HEK293 (cell line): ENCODE results near the gene HSDL2.

Experiments
- CTCF ChIA-PET: fragments of 350-600 bp; formaldehyde crosslinking; extraction: SDS; loops from one replicate; lab custom pipeline; 2021; ENCODE audit warnings: antibody characterized with exemption; lab: Yijun Ruan, JAX
- POLR2A ChIA-PET: fragments of 300-600 bp; formaldehyde crosslinking; extraction: SDS; loops from one replicate; lab custom pipeline; 2020; ENCODE audit warnings: antibody characterized with exemption, inconsistent platforms; lab: Yijun Ruan, JAX
- H3K27ac ChIP-seq: fragments of 200-500 bp; sonication (Bioruptor generic); 2 replicates; pipeline ENCODE4 v1.5.1; 2014; ENCODE audit warnings: low read depth, low read length, control low read depth, inconsistent platforms; ENCODE audit errors: extremely low read depth
- H3K36me3 ChIP-seq, 2 experiments: fragments of 200-500 bp in 1 of 2; sonication (Bioruptor generic) in 1 of 2; 1 replicate in 1 of 2; 2 replicates in 1 of 2; pipeline ENCODE4 v1.5.1; 2014 to 2017; ENCODE audit warnings: inconsistent platforms in 2 of 2, low read length in 2 of 2; ENCODE audit not compliant: control insufficient read depth in 2 of 2, insufficient read depth in 1 of 2
- H3K4me1 ChIP-seq: fragments of 200-500 bp; sonication (Bioruptor generic); 2 replicates; pipeline ENCODE4 v1.5.1; 2014; ENCODE audit warnings: mild to moderate bottlenecking, low read length, inconsistent platforms; ENCODE audit not compliant: control insufficient read depth, insufficient read depth
- H3K4me3 ChIP-seq: 2 replicates; pipeline ENCODE4 v1.5.1; 2011; ENCODE audit warnings: low read depth, mild to moderate bottlenecking, control low read depth, low read length, moderate library complexity
- H3K9me3 ChIP-seq: fragments of 200-500 bp; sonication (Bioruptor generic); 2 replicates; pipeline ENCODE4 v1.5.1; 2014; ENCODE audit warnings: low read depth, low read length, inconsistent platforms; ENCODE audit not compliant: control insufficient read depth, insufficient read depth
- AEBP2 ChIP-seq: fragments of 450-650 bp; formaldehyde crosslinking; IDR thresholded peaks from 2 replicates; pipeline ENCODE4 v1.5.1; 2016; ENCODE audit warnings: missing biosample characterization, missing genetic modification characterization, borderline replicate concordance
- BCL6B ChIP-seq: fragments of 450-650 bp; formaldehyde crosslinking; IDR thresholded peaks from 2 replicates; pipeline ENCODE4 v1.5.1; 2017; ENCODE audit warnings: missing biosample characterization, missing genetic modification characterization
- GLIS1 ChIP-seq: fragments of 450-650 bp; formaldehyde crosslinking; IDR thresholded peaks from 2 replicates; pipeline ENCODE4 v1.5.1; 2016; ENCODE audit warnings: missing biosample characterization, missing genetic modification characterization
- KLF10 ChIP-seq: fragments of 450-650 bp; IDR thresholded peaks from 2 replicates; pipeline ENCODE4 v1.5.1; 2018; ENCODE audit warnings: missing biosample characterization, mild to moderate bottlenecking, missing genetic modification characterization
- KLF9 ChIP-seq: fragments of 450-650 bp; formaldehyde crosslinking; IDR thresholded peaks from 2 replicates; pipeline ENCODE4 v1.5.1; 2016; ENCODE audit warnings: missing biosample characterization, missing genetic modification characterization, low read depth
- MYNN ChIP-seq: fragments of 450-650 bp; formaldehyde crosslinking; IDR thresholded peaks from 2 replicates; pipeline ENCODE4 v1.5.1; 2016; ENCODE audit warnings: missing biosample characterization, missing genetic modification characterization, borderline replicate concordance
- SCRT2 ChIP-seq: fragments of 450-650 bp; formaldehyde crosslinking; IDR thresholded peaks from 2 replicates; pipeline ENCODE4 v1.5.1; 2016; ENCODE audit warnings: missing biosample characterization, missing genetic modification characterization
- ZBTB20 ChIP-seq: fragments of 450-650 bp; formaldehyde crosslinking; IDR thresholded peaks from 2 replicates; pipeline ENCODE4 v1.5.1; 2016; ENCODE audit warnings: missing biosample characterization, missing genetic modification characterization
- ZFHX2 ChIP-seq: fragments of 450-650 bp; formaldehyde crosslinking; conservative IDR thresholded peaks from 2 replicates; pipeline ENCODE4 v1.5.1; 2016; ENCODE audit warnings: missing biosample characterization, missing genetic modification characterization
- ZNF169 ChIP-seq: fragments of 450-650 bp; formaldehyde crosslinking; IDR thresholded peaks from 2 replicates; pipeline ENCODE4 v1.5.1; 2016; ENCODE audit warnings: missing biosample characterization, missing genetic modification characterization
- ZNF2 ChIP-seq: fragments of 450-650 bp; formaldehyde crosslinking; IDR thresholded peaks from 2 replicates; pipeline ENCODE4 v1.5.1; 2016; ENCODE audit warnings: missing biosample characterization, missing genetic modification characterization
- ZNF239 ChIP-seq: fragments of 450-650 bp; formaldehyde crosslinking; IDR thresholded peaks from 2 replicates; pipeline ENCODE4 v1.5.1; 2016; ENCODE audit warnings: missing biosample characterization, missing genetic modification characterization
- ZNF335 ChIP-seq: fragments of 450-650 bp; formaldehyde crosslinking; conservative IDR thresholded peaks from 2 replicates; pipeline ENCODE4 v1.5.1; 2016; ENCODE audit warnings: missing biosample characterization, missing genetic modification characterization
- ZNF513 ChIP-seq: fragments of 450-650 bp; IDR thresholded peaks from 2 replicates; pipeline ENCODE4 v1.5.1; 2018; ENCODE audit warnings: missing biosample characterization, missing genetic modification characterization
- ZNF521 ChIP-seq: fragments of 450-650 bp; formaldehyde crosslinking; IDR thresholded peaks from 2 replicates; pipeline ENCODE4 v1.5.1; 2017; ENCODE audit warnings: missing biosample characterization, mild to moderate bottlenecking, missing genetic modification characterization
- ZNF610 ChIP-seq: fragments of 450-650 bp; formaldehyde crosslinking; IDR thresholded peaks from 2 replicates; pipeline ENCODE4 v1.5.1; 2016; ENCODE audit warnings: missing biosample characterization, missing genetic modification characterization, borderline replicate concordance
- ZNF621 ChIP-seq: fragments of 450-650 bp; formaldehyde crosslinking; IDR thresholded peaks from 2 replicates; pipeline ENCODE4 v1.5.1; 2017; ENCODE audit warnings: missing biosample characterization, missing genetic modification characterization
- ZNF623 ChIP-seq: fragments of 450-650 bp; formaldehyde crosslinking; IDR thresholded peaks from 2 replicates; pipeline ENCODE4 v1.5.1; 2016; ENCODE audit warnings: missing biosample characterization, missing genetic modification characterization
- ZNF645 ChIP-seq: fragments of 450-650 bp; formaldehyde crosslinking; IDR thresholded peaks from 2 replicates; pipeline ENCODE4; 2016; ENCODE audit warnings: missing biosample characterization, missing genetic modification characterization
- ZNF658 ChIP-seq: fragments of 450-650 bp; formaldehyde crosslinking; IDR thresholded peaks from 2 replicates; pipeline ENCODE4; 2016; ENCODE audit warnings: missing biosample characterization, missing genetic modification characterization
- ZSCAN16 ChIP-seq: fragments of 450-650 bp; formaldehyde crosslinking; IDR thresholded peaks from 2 replicates; pipeline ENCODE4 v1.5.1; 2016; ENCODE audit warnings: missing biosample characterization, missing genetic modification characterization
- TF ChIP-seq, protein P1 (sequence below): fragments of 450-650 bp; formaldehyde crosslinking; conservative IDR thresholded peaks from 2 replicates; pipeline ENCODE4 v1.5.1; 2016; ENCODE audit warnings: low read depth, missing biosample characterization, missing genetic modification characterization
- TF ChIP-seq, protein P2 (sequence below): fragments of 450-650 bp; formaldehyde crosslinking; IDR thresholded peaks from 2 replicates; pipeline ENCODE4 v1.5.1; 2016; ENCODE audit warnings: missing biosample characterization, missing genetic modification characterization
- TF ChIP-seq, protein P3 (sequence below): fragments of 450-650 bp; formaldehyde crosslinking; IDR thresholded peaks from 2 replicates; pipeline ENCODE4 v1.5.1; 2016; ENCODE audit warnings: missing biosample characterization, missing genetic modification characterization

The HSDL2 gene

DNA sequence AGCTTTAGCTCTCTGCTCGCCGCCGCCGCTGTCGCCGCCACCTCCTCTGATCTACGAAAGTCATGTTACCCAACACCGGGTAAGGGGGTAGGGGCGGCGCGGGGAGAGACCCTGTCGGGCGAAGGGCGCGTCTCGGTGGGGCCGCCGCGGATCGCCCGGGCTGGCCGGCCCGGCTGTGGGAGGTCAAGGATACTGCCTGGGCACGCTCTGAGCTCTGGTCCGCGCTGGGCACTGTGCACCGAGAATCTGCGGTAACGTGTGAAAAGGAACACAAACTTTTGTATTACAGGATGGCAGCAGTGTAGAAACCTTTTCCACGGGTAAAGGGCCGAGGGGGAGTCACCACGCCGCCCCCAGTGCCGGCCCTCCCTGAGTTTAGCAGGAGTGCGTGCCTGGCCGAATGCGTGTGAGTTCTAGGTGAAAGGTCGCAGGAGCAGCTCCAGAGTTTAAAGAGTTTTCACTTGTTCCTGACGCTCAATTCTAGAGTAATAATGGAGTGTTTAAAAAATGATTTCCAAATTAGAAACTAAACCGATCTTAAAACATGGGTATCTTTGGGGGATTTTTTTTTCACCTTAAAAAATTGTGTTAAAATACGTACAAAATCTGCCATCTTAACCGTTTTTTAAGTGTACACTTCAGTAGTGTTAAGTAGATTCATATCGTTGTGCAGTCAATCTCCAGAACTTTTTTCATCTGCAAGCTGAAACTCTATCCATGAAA lies at the start of gene HSDL2:
Gene HSDL2 (plus strand): TSS at position 7 of the 723 bp plus-strand sequence. CDS start 56 bp downstream, at position 63.
- no peaks in the 10 kb centered on the region for H3K36me3 ChIP-seq
- peak within 1 kb of the TSS; percentile 95 for H3K27ac ChIP-seq
- H3K4me3 ChIP-seq = peak within 1 kb of the TSS; percentile 89
- H3K4me1 ChIP-seq = no peaks in the 10 kb centered on the region
- CTCF ChIA-PET = interaction anchor here (0.6 to 5.0 kb wide), 6 partner anchors 8 to 62 kb away, joined by 3 to 25 read pairs (median 4); partner anchors contain the start of gene PTBP3
- H3K9me3 ChIP-seq = no peaks in the 10 kb centered on the region
- POLR2A ChIA-PET = interaction anchor here (0.5 to 3.3 kb wide), 33 partner anchors 8 to 841 kb away, joined by 3 to 27 read pairs (median 4); partner anchors contain the start of genes FKBP15, INIP, KIAA1958 and PTBP3
- TF ChIP-seq, protein P1, sequence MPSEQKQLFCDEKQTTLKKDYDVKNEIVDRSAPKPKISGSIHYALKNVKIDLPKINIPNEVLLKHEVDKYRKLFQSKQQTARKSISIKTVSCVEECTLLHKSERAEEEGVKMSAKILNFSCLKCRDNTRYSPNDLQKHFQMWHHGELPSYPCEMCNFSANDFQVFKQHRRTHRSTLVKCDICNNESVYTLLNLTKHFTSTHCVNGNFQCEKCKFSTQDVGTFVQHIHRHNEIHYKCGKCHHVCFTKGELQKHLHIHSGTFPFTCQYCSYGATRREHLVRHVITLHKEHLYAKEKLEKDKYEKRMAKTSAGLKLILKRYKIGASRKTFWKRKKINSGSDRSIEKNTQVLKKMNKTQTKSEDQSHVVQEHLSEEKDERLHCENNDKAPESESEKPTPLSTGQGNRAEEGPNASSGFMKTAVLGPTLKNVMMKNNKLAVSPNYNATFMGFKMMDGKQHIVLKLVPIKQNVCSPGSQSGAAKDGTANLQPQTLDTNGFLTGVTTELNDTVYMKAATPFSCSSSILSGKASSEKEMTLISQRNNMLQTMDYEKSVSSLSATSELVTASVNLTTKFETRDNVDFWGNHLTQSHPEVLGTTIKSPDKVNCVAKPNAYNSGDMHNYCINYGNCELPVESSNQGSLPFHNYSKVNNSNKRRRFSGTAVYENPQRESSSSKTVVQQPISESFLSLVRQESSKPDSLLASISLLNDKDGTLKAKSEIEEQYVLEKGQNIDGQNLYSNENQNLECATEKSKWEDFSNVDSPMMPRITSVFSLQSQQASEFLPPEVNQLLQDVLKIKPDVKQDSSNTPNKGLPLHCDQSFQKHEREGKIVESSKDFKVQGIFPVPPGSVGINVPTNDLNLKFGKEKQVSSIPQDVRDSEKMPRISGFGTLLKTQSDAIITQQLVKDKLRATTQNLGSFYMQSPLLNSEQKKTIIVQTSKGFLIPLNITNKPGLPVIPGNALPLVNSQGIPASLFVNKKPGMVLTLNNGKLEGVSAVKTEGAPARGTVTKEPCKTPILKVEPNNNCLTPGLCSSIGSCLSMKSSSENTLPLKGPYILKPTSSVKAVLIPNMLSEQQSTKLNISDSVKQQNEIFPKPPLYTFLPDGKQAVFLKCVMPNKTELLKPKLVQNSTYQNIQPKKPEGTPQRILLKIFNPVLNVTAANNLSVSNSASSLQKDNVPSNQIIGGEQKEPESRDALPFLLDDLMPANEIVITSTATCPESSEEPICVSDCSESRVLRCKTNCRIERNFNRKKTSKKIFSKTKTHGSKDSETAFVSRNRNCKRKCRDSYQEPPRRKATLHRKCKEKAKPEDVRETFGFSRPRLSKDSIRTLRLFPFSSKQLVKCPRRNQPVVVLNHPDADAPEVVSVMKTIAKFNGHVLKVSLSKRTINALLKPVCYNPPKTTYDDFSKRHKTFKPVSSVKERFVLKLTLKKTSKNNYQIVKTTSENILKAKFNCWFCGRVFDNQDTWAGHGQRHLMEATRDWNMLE (tag by site-specific recombination) = no peak
- TF ChIP-seq KLF9 (tag by site-specific recombination) (0 out of 2 replicates have a peak, but pooled peaks have one; percentile 36), ZFHX2 (tag by site-specific recombination) (peak; percentile 7; the same call in 1 of the 2 replicates), MYNN (tag by site-specific recombination) (no peak), ZNF513 (tag by site-specific recombination) (no peak), ZNF621 (tag by site-specific recombination) (no peak), ZSCAN16 (no peak), KLF10 (tag by site-specific recombination) (peak; percentile 3; the same call in 1 of the 2 replicates), ZNF521 (tag by site-specific recombination) (no peak), ZNF645 (tag by site-specific recombination) (no peak), ZNF658 (no peak), ZNF169 (tag by site-specific recombination) (no peak), AEBP2 (tag by site-specific recombination) (no peak), ZNF610 (tag by site-specific recombination) (no peak), ZNF2 (tag by site-specific recombination) (no peak), SCRT2 (tag by site-specific recombination) (no peak), ZNF239 (tag by site-specific recombination) (no peak), BCL6B (no peak), GLIS1 (tag by site-specific recombination) (0 out of 2 replicates have a peak, but pooled peaks have one; percentile 21), ZNF335 (tag by site-specific recombination) (peak; percentile 81), ZBTB20 (0 out of 2 replicates have a peak, but pooled peaks have one; percentile 42), ZNF623 (no peak)
- TF ChIP-seq, protein P2, sequence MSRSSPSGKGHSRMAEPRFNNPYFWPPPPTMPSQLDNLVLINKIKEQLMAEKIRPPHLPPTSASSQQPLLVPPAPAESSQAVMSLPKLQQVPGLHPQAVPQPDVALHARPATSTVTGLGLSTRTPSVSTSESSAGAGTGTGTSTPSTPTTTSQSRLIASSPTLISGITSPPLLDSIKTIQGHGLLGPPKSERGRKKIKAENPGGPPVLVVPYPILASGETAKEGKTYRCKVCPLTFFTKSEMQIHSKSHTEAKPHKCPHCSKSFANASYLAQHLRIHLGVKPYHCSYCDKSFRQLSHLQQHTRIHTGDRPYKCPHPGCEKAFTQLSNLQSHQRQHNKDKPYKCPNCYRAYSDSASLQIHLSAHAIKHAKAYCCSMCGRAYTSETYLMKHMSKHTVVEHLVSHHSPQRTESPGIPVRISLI (tag by site-specific recombination) = no peak
- TF ChIP-seq, protein P3, sequence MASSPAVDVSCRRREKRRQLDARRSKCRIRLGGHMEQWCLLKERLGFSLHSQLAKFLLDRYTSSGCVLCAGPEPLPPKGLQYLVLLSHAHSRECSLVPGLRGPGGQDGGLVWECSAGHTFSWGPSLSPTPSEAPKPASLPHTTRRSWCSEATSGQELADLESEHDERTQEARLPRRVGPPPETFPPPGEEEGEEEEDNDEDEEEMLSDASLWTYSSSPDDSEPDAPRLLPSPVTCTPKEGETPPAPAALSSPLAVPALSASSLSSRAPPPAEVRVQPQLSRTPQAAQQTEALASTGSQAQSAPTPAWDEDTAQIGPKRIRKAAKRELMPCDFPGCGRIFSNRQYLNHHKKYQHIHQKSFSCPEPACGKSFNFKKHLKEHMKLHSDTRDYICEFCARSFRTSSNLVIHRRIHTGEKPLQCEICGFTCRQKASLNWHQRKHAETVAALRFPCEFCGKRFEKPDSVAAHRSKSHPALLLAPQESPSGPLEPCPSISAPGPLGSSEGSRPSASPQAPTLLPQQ (tag by site-specific recombination) = no peak
